ENCODE results near the gene STAMBP.
"Not testable (repeated sequence)": the region's sequence is repeated elsewhere in the genome, so short reads cannot be mapped to it uniquely, and the experiment has no call there.

STAMBP gene

GRCh38 chr2:73828818-73829570 is at the start of gene STAMBP:
STAMBP (plus strand) TSS chr2:73828961; CDS start chr2:73830857, 1,896 bp downstream.
- Histone ChIP-seq H3K4me2 (ENCODE audit: low read length) (peak within 1 kb of the TSS; percentile 66), H3K27me3 (ENCODE audit: control insufficient read depth, low read length) (no peaks in the 10 kb centered on the region), H3K79me2 (ENCODE audit: control insufficient read depth, low read length) (peaks cover 43% of the 10 kb centered on the region), H3K27ac (ENCODE audit: low read depth, low read length) (peak within 1 kb of the TSS; percentile 51), H3K36me3 (ENCODE audit: control insufficient read depth, low read length) (peaks cover 33% of the 10 kb centered on the region), H3K9me2 (replicated peaks; ENCODE audit: control insufficient read depth, low read length) (no peaks in the 10 kb centered on the region), H3K9me3 (ENCODE audit: control insufficient read depth, insufficient read depth, low read length) (peaks cover 4% of the 10 kb centered on the region), H3K4me3 (ENCODE audit: low read length) (peak within 1 kb of the TSS; percentile 75), H3F3A (ENCODE audit: control insufficient read depth, insufficient read depth) (no peaks in the 10 kb centered on the region), H4K20me1 (ENCODE audit: control insufficient read depth, insufficient read depth, low read depth, low read length) (no peaks in the 10 kb centered on the region), H3K4me1 (ENCODE audit: control insufficient read depth, low read length) (peaks cover 43% of the 10 kb centered on the region)
- no peak for TF ChIP-seq EZH2phosphoT487 (IDR thresholded peaks at IDR 0.05; ENCODE audit: borderline replicate concordance, low read length)
- TF ChIP-seq CTCF (IDR thresholded peaks at IDR 0.05; ENCODE audit: low read depth, low read length, poor library complexity, severe bottlenecking) = no peak

- Histone ChIP-seq H4K20me1 (ENCODE audit: control insufficient read depth, insufficient read depth, low read depth, low read length) (no peaks in the 10 kb centered on the region), H3K9me3 (ENCODE audit: control insufficient read depth, insufficient read depth, low read length) (no peaks in the 10 kb centered on the region), H3K79me2 (ENCODE audit: control insufficient read depth, low read length) (peaks cover 33% of the 10 kb centered on the region), H3F3A (ENCODE audit: control insufficient read depth, insufficient read depth) (no peaks in the 10 kb centered on the region), H3K4me2 (ENCODE audit: low read length) (peak within 1 kb of the TSS; percentile 53), H3K4me1 (ENCODE audit: control insufficient read depth, low read length) (peaks cover 20% of the 10 kb centered on the region), H3K36me3 (ENCODE audit: control insufficient read depth, low read length) (peaks cover 26% of the 10 kb centered on the region), H3K4me3 (ENCODE audit: low read length) (peak within 1 kb of the TSS; percentile 76), H3K27me3 (ENCODE audit: control insufficient read depth, low read length) (peaks cover 7% of the 10 kb centered on the region), H3K9me2 (replicated peaks; ENCODE audit: control insufficient read depth, low read length) (no peaks in the 10 kb centered on the region), H3K27ac (ENCODE audit: low read depth, low read length) (peak within 1 kb of the TSS; percentile 40)
- TF ChIP-seq CTCF (IDR thresholded peaks at IDR 0.05; ENCODE audit: low read depth, low read length, poor library complexity, severe bottlenecking) (peak; percentile 90), EZH2phosphoT487 (IDR thresholded peaks at IDR 0.05; ENCODE audit: borderline replicate concordance, low read length) (no peak)
Measured at GRCh38 chr2:73779467-73780236, 49.1 kb upstream of the STAMBP start, which contains the start of gene DUSP11. DUSP11 (minus strand) TSS chr2:73780103; CDS start chr2:73779974, 129 bp downstream.

- no peak overlapping the region for H3K27ac ChIP-seq (ENCODE audit: low read depth, low read length)
- no peaks in the 10 kb centered on the region for H3K9me3 ChIP-seq (ENCODE audit: control insufficient read depth, insufficient read depth, low read length)
- H3F3A ChIP-seq (ENCODE audit: control insufficient read depth, insufficient read depth) = no peaks in the 10 kb centered on the region
- peak overlapping the region; percentile 53 for H3K4me2 ChIP-seq (ENCODE audit: low read length)
- H3K79me2 ChIP-seq (ENCODE audit: control insufficient read depth, low read length) = peaks cover 33% of the 10 kb centered on the region
- peaks cover 21% of the 10 kb centered on the region for H3K36me3 ChIP-seq (ENCODE audit: control insufficient read depth, low read length)
- peaks cover 7% of the 10 kb centered on the region for H3K27me3 ChIP-seq (ENCODE audit: control insufficient read depth, low read length)
- H4K20me1 ChIP-seq (ENCODE audit: control insufficient read depth, insufficient read depth, low read depth, low read length) = no peaks in the 10 kb centered on the region
- TF ChIP-seq EZH2phosphoT487 (IDR thresholded peaks at IDR 0.05; ENCODE audit: borderline replicate concordance, low read length) (no peak), CTCF (IDR thresholded peaks at IDR 0.05; ENCODE audit: low read depth, low read length, poor library complexity, severe bottlenecking) (no peak)
- no peaks in the 10 kb centered on the region for H3K9me2 ChIP-seq (replicated peaks; ENCODE audit: control insufficient read depth, low read length)
- H3K4me1 ChIP-seq (ENCODE audit: control insufficient read depth, low read length) = peaks cover 20% of the 10 kb centered on the region
- peak overlapping the region; percentile 76 for H3K4me3 ChIP-seq (ENCODE audit: low read length)
Measured at GRCh38 chr2:73780237-73780582, 48.6 kb upstream of the STAMBP start.

- H3K36me3 ChIP-seq (ENCODE audit: control insufficient read depth, low read length); H3K9me2 ChIP-seq (replicated peaks; ENCODE audit: control insufficient read depth, low read length); H3K27me3 ChIP-seq (ENCODE audit: control insufficient read depth, low read length); H3K9me3 ChIP-seq (ENCODE audit: control insufficient read depth, insufficient read depth, low read length); H3F3A ChIP-seq (ENCODE audit: control insufficient read depth, insufficient read depth); H3K4me2 ChIP-seq (ENCODE audit: low read length); H3K4me3 ChIP-seq (ENCODE audit: low read length); H3K27ac ChIP-seq (ENCODE audit: low read depth, low read length); H4K20me1 ChIP-seq (ENCODE audit: control insufficient read depth, insufficient read depth, low read depth, low read length): not testable (repeated sequence)
- H3K79me2 ChIP-seq (ENCODE audit: control insufficient read depth, low read length) = peaks cover 15% of the 10 kb centered on the region
- peaks cover 13% of the 10 kb centered on the region for H3K4me1 ChIP-seq (ENCODE audit: control insufficient read depth, low read length)
Measured at GRCh38 chr2:73783402-73783801, 45.4 kb upstream of the STAMBP start.

GRCh38 chr2:73783883-73784282 is 44.9 kb upstream of the STAMBP start, which contains the start of gene C2orf78:
C2orf78 (plus strand) TSS chr2:73784183; CDS start chr2:73784310, 127 bp downstream.
- H3K4me1 ChIP-seq (ENCODE audit: control insufficient read depth, low read length); H3K9me2 ChIP-seq (replicated peaks; ENCODE audit: control insufficient read depth, low read length); H3K27ac ChIP-seq (ENCODE audit: low read depth, low read length); H3K9me3 ChIP-seq (ENCODE audit: control insufficient read depth, insufficient read depth, low read length); H3K4me3 ChIP-seq (ENCODE audit: low read length); H3K4me2 ChIP-seq (ENCODE audit: low read length); H4K20me1 ChIP-seq (ENCODE audit: control insufficient read depth, insufficient read depth, low read depth, low read length); H3K27me3 ChIP-seq (ENCODE audit: control insufficient read depth, low read length); H3F3A ChIP-seq (ENCODE audit: control insufficient read depth, insufficient read depth); H3K36me3 ChIP-seq (ENCODE audit: control insufficient read depth, low read length): not testable (repeated sequence)
- peaks cover 10% of the 10 kb centered on the region for H3K79me2 ChIP-seq (ENCODE audit: control insufficient read depth, low read length)

All from DOHH2 (cell line).